GM21526 (cell line): ENCODE measurements around the gene GRIN2C.

Source experiments
- ATAC-seq: cut with Tn5 transposase; IDR thresholded peaks from one replicate; pipeline ENCODE4 v1.9.1; 2021; ENCODE audit warnings: moderate library complexity; ENCODE audit not compliant: unreplicated experiment, low FRiP score

GRIN2C gene

DNA sequence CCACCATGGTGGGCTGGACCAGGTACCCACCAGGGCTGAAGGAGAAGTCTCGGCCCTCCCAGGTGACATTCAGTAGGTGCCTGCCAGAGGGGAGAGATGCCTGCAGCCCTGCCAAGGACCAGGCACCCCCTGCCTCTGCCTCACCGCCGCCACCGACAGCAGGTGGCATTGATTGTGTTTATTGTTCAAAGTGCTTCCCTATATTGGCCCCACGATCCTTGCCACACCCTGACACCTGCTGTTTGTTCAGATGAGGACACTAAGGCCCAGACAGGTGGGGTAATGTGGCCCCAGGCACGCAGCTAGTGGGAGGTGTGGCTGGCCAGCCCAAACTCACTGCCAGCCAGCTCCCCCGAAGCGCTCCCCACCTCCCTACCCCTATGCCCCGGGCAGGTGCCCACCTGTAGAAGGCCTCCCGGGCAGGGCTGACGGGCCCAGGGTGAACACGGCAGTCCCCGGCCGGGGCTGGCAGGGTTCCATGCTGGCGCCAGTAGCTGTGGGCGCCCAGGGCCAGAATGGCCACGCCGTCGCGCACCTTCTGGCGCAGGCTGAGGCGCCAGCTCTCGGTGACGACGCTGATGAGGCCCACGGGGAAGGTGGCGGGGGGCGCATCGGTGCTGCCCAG is 8.0 kb downstream of the GRIN2C start:
- ATAC-seq = no peak

DNA sequence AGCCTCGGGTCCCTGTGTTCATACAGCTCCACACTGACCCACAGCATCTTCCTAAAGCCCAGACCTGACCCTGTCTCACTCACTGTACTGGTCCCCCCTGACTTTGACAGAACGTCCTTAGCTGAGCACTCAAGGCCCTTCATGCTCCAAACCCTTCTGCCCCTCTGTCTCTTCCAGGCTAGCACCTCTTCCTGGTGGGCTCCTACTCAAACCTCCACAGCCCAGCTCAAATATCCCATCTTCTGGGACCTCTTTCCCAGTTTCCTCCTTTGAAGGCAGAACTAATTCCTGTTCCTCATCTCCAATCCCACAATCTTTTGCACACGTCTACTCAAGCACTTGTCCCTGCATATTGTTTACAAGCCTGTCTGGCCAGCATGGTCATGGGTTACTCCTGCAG is 8.8 kb downstream of the GRIN2C start:
- no peak for ATAC-seq

DNA sequence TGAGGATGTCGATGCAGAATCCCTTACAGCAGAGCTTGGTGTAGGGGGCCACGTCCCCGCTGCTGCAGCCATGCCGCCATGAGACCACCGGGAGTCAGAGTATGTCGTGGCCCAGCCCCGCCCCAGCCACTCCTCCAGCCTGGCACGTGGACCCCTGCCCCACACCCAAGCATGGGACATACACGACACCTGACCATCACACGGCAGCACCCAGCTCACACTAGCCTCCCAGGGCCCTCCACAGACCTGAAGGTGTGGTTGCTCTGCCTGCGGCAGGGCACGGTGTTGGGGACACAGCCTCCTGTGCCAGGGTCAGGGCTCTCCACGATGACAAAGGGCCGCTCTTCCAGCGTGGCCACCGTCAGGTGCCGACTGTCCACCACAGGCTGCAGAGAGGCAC is 9.4 kb downstream of the GRIN2C start:
- ATAC-seq = no peak

DNA sequence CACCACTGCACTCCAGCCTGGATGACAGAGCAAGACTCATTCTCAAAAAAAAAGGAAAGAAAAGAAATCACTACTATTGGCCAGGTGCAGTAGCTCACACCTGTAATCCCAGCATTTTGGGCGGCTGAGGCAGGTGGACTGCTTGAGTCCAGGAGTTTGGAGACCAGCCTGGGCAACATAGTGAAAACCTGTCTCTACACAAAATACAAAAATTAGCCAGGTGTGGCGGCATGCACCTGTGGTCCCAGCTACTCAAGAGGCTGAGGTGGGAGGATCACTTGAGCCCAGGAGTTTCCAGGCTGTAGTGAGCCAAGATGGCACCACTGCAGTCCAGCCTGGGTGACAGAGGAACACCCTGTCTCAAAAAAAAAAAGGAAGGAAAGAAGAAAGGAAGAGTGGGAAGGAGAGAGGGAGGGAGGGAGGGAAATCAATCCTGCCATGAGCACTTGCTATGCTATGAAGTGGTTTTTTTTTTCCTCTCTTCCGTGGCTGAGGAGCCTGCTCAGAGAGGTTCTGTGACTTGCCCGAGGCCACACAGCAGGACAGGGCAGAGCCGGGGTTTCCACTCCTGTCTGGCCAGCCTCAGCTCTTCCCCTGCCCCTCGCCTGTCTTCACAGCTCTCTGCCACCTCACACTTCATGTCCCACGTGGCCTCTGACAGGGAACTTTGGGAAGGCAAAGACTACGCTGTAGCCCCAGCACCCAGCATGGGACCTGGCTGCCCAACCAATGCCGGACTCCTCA is 10.9 kb downstream of the GRIN2C start:
- ATAC-seq = no peak

DNA sequence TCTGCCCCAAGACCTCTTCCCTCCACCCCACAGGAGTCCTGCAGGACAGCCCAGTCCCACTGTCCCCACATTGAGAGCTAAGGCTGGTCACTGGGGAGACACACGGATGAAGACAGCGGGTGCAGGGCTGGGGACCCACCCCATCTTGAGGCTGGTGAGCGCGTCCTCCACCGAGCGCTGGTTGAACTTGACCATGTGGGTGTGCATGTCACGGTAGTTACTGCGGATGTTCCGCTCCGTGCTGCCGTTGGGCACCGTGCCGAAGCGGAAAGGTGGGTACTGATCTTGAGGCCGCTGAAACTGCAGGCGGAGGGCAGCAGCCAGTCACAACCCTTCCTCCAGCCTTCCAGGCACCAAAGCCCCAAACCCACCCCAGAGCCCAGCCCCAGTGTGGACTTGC is 13.1 kb downstream of the GRIN2C start:
- no peak for ATAC-seq

DNA sequence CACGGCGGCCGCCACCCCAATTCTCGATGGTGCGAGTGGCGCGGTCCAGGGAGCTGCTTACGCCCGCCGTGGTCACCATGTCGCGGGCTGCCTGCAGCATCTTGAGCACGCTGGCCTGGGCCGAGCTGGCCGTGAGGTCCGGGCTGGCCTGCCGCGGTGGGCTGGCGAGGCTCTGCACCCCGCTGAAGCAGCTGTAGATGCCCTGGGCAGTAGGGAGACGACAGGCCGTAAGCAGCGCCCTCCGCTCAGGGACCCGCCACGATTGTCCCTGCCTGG is 16.4 kb downstream of the GRIN2C start:
- ATAC-seq = no peak

DNA sequence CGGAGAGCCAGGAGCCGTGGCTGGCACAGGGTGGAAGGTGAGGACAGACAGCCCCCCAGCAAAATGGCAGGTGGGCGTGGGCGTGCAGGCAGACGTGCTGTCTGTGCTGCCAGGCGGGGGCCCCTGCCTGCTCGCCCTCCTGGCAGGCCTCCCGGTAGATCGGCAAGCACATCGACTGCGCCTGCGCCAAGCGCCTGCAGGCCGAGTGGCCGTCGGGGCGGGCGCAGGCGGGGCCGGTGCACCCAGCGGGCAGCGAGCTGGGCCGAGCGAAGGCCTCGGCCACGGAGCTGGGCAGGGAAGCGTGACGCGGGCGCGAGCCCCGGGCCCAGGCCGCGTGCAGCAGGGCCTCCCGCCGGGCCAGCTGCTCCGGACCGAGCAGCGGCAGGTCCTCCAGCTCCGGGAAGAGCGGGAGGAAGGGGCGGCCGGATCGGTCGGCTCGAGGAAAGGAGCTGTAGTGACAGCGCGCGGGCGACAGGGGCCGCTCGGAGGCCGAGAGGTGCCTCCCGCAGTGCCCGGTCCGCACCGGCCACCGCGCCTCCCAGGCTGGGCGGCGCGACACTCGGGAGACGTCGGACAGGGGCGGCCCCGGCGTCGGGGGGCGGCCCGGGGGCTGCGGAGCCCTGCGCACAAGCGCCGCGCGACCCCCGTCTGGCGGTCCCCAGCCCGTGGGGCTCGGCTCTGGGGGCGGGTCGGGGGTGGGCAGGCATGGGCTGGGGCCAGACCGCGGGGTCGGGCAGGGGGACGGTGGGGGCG is 16.9 kb downstream of the GRIN2C start:
- ATAC-seq = no peak

DNA sequence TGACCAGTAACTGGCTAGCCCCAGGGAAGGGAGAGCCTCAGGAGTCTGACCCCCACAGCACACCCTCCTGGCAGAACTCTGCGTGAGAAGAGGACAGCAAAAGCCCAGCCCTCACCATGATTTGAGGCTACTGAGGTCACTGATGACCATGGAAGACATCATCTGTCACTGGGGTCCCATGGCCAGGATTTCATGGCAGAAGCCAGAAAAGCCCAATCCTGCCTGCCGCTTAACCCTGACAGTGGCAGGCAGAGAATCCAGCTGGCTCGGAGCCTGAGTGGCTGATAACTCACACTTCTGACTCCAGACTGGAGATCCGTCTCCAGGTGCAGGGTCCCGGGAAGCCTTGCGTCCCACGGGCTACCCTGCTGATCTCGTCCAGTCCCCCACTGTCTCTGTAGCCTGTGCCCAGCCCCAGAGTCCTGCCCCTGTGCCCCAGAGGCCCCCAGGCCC is 17.5 kb downstream of the GRIN2C start:
- no peak for ATAC-seq

DNA sequence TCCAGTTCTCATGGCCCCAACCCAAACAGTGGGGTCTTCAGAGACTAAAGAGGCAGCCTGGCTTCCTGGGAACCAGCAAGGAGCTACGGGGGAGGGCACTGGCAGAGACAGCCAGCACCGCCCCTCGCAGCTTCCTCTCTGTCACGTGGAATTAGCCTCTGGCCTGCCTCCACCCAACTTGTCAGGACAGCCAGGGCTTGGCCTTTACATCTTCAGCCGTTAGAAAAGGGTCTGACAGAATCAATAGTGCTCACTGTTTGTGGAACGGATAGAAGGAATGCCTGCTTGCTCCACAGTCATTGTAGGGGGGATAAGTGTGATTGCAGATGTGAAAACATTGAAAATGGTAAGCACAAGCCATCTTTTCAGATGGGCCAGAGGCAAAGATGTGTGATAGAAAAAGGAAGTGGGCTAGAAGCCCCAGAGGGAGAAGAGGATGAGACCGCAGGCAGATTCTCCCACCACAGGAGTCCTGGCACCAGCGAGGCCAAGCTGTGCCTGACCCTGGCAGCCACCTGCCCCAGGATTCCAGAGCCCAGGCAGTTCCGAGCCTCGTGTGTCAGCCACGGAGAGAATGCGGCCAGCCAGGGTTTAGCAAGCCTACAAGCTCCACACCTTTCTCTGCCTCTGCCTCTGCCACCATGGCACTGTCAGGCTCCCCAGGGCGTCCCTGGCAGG is 18.6 kb downstream of the GRIN2C start:
- ATAC-seq = no peak

DNA sequence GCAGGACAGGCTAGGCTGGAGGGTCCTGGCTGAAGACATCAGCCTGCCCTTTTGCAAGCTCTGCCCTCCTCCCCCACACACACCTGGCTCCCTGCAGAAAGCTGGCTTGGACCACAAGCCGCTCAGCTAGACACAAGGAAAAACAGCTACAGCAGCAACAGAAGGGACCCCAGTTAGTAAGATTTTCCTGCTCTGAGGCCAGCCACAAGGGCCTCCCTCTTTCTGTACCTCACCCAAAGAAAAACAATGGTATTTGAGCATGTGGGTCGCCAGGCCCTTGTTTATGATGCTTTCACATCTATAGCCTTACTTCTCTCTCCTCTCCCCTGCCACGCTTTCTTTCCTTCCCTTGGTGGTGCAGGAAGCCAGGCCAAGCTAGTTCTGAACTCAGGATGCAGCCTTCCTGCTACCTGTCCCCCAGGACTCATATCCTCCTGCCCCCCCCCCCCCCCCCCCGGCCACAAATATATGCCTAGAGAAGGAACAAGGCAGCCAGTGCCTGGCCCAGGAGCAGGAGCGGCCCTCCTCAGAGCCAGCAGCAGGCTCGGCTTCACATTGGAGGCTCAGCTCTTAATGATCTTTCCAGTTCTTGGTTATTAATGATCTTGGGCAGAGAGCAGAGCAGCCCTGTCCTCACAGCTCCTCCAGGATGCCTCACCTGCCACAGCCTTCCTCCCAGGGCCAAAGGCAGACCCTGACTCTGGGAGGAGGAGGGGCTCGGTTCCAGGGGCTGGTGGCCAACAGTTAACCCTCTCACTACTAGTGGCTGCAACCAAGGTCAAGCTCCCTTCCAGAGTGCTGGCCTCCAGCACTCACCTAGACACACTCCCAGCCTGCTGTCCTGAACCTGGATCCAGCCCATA is 19.5 kb downstream of the GRIN2C start:
- no peak for ATAC-seq

DNA sequence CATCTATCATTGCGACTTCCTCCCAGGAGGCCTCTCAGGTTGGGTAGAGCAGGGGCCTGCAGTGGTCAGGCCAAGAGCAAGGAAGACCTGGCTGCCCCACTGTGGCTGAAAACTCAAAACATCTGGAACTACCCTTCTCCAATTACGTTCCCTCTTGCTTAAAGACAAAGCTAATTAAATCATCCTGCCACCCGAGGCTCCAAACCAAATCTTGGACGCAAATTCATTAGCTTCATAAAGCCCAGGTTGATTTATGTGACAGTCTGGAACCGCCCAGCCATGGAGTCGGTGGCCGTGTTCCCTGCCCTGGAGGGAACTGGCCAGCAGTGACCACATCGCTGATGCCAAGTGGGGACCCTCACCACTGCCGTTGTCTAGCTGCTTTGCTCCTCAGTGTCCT is 21.4 kb downstream of the GRIN2C start:
- ATAC-seq = no peak

DNA sequence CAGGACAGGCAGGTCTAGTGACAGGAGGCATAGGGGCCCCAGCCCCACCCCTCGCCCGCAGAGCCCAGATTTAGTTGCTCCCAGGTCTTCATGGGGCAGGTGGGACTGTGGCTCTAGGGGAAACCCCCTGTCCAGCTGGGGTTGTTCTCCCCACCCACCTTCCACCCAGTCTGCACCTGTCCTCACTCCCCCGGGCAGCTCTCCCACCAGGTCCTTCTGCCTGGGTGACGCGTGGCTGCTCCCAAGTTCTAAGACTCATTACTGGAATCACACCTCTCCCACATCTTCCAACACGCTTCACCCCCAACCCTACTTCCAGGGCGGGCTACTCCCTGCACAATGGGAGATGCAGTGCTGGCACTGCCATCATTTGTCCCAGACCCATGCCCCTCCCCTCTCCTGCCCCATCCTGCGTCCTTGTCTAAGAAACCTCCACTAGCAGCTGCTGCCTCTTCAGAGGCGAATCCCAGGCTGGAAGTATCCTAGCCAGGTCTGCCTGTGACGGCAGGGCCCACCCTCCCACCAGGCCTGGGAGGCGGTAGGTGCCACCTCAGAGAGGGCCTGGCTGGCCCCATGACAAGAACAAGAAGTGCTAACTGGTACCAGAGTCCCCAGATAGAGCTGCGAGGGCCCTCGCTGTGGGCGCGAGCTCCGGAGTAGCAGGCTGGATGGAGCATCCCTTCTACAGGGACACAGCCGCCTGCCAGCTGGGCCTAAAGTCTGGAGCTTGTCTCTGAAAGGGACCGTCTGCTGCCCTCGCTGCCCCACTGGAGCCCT is 22.8 kb downstream of the GRIN2C start:
- ATAC-seq = no peak

DNA sequence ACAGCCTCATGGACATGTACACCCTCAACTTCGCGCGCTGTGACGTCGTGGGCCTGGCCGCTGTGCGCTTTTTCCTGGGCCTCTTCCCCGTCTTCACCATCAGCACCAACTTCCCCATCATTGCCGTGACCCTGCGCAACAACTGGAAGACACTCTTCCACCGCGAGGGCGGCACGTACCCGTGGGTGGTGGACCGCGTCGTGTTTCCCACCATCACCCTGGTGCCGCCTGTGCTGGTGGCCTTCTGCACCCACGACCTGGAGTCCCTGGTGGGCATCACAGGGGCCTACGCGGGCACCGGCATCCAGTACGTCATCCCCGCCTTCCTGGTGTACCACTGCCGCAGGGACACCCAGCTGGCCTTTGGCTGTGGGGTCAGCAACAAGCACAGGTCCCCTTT is 23.5 kb downstream of the GRIN2C start:
- ATAC-seq = no peak

DNA sequence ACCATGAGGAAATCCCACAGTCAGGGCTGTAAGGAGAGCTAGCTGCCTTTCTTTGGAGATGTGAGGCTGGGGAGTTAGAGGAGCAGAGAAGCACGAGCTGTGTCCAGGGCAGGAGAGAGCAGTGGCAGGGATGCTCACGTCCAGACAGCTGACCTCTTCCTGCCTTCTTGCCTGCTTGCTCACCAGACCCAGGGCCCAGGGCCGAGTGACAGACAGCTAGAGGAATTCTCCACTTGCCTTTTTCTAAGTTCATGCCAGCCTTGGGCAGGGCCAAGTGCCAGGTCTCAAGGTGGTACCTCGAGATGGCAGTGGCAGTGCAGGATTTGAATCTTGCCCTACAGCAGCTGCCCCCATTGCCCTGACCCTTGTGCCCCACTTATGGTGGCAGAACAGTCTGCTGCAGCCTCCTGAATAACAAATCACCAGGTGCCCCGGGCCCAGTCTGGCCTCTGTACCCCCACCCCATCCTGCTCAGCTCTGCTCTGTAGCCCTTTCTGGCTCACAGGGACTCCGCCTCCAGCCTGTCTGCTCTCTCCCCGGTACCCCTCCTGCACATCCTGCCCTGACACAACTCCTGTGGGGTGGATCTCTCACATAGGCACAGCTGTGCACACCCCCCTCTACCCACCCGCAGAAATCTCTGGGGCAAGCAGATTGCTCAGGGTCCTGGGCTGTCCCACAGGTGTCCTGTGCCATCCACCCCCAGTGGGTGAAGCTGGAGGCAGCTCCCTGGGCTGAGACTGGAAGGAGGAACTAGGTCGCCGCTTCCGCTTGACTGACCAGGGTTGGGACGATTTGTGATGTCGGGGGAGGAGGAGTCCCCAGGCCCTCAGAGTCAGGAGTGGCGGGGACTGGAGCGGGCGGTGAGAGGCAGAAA is 25.9 kb downstream of the GRIN2C start:
- ATAC-seq = no peak

DNA sequence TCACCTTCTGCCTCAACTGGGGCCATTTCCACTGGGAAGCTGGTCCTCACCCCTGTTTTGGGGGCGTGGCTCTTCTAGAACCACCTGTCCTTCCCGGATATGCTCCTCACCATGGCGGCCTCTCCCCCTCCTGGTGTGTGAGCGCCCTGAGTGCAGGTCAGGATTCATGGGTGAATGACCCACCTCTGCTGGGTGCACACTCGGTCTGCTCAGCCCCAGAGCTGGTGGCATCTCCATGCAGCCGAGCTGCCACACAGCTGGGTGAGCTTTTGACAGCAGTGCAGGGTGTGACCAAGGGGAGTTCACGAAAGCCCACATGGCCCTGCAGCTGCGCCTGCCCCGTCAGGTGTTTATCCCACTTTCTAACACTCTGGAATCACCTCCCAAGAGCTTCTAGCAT is 27.3 kb downstream of the GRIN2C start:
- no peak for ATAC-seq

DNA sequence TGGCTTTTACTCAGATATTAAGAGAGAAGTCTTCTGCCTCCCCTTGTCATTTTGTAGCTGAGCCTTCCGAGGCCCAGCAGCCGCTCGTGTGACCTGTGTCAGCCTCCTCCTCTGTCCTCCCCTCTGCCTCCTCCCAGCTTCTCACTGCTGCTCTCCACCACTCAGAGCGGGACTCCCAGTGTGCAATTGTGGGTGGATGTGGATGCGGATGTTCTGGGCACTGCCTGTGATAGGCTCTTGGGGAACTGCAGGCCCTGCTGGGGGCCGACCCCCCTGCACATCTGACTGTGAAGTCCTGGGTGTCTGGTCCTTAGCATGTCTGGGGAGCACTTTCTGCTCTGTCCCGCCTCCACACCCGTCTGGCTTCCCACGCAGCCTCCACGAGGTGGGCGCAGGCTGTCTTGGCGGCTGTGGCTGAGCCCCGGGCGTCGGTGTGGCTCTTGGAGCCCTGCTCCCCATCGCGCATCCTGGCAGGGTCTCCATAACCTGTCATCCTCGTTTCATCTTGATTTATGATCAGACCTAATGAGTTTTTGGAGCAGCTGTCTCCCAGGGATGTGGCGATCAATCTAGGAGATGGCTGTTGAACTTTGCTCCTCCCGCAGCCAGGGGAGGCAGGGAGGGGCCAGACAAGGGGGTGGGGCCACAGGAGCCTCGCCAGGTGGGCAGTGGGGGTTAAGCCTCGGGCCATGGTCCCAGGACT is 28.1 kb downstream of the GRIN2C start:
- ATAC-seq = no peak

DNA sequence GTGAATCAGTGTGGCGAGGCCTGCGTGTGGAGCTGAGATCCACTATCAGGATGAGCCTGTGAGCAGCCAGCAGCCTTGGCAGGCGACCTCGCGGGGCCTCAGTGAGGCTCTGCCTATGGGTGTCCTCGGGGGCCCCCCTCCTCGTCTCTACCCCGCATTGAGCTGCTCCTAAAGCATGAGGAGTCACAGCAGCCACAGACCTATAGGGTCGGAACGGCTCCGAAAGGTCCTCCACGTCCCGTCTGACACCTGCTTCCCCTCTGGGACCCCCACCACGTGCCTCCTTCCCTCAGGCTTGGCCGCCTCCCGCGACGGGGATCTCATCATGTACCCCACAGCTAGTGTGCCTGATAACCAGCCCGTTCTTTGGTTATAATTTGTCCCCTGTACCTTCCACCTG is 28.8 kb downstream of the GRIN2C start:
- no peak for ATAC-seq

DNA sequence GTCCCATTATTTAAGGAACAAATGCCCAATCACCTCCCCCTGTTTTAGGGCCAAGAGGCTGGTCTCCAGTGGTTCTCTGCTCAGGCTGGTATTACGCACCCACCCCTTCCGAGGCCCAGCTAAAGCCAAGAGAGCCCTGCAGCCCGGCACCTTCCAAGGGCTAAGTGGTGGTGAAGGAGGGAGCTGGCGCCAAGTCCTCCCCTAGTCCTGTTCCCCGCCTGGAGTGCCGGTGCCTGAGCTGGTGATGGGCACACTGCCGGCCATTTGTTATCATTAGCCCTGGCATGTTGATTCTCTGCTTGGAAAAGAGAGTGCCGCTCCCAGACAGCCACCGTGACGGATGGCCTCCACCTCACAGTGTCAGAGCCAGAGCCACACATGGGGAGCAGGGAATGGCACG is 31.9 kb downstream of the GRIN2C start:
- ATAC-seq = no peak
